ENCODE results near the gene MYT1. TPM values are rescaled to one million over a fixed set of nuclear protein-coding genes. Genes with fewer than 3 reads are reported as not detected.
A peak's percentile ranks its signal among the peaks of the same experiment; 100 is the strongest.

Gene MYT1
- total and polyA plus RNA-seq, 2 of the 8 experiments (the other 6 are each of a cell fraction or from before 2014, with no cell fraction given), result 0.63 to 2.0 TPM

DNA sequence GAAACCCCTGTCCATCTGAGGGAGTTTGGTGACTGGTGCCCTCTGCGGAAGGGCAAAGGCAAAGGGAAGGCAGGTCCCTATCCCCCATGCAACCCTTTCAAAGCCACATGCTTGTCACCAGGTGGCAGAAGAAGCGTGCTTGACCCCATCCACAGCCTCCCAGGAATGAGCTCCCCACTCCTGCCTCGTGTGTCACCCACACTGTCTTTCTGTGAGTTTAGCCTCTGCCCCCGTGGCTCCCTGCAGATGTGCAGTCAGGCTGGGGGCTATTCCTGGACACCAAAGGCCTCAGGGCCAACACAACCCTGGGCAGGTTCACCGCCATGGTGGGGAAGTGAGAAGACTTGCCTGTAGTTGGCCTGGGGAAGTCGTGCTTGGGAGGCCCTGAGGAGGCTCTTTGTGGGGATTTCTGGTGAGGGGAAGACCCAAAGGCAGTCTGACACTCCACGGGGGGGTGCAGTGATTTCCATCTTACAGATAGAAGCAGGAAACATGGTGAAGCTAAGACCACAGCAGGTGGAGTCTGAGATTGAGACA, 74.7 kb downstream of the MYT1 start:
- Histone ChIP-seq H2AFZ (ENCODE audit: low read length) (no peak overlapping the region), H3K56ac (replicated peaks; ENCODE audit: insufficient read length, low read depth, low read length) (no peak overlapping the region), H3K23ac (ENCODE audit: insufficient read length) (no peak overlapping the region), H3K79me1 (ENCODE audit: low read depth, low read length) (no peaks in the 10 kb centered on the region), H2BK12ac (ENCODE audit: low read depth, low read length) (no peak overlapping the region), H4K8ac (ENCODE audit: extremely low read depth, insufficient read depth, low read length) (no peak overlapping the region), H3K4ac (replicated peaks; ENCODE audit: insufficient read length, low read depth, low read length) (no peak overlapping the region), H2BK20ac (ENCODE audit: low read length) (no peak overlapping the region), H4K5ac (ENCODE audit: insufficient read length, low read depth, low read length) (no peak overlapping the region), H2BK5ac (ENCODE audit: low read depth, low read length) (no peak overlapping the region), H3K4me2 (ENCODE audit: insufficient read depth in 1 of 2, low read depth in 2 of 2, low read length in 2 of 2) (no peak overlapping the region), H2BK120ac (replicated peaks; ENCODE audit: low read depth, low read length) (no peak overlapping the region), H3K27ac (ENCODE audit: low read depth, low read length) (no peak overlapping the region), H2AK5ac (ENCODE audit: low read depth, low read length) (no peak overlapping the region), H3K4me1 (replicated peaks in 1 of 4; ENCODE audit: control insufficient read depth in 3 of 4, insufficient read depth in 4 of 4, low read length in 3 of 4) (no peaks in the 10 kb centered on the region), H2BK15ac (ENCODE audit: low read length) (no peak overlapping the region), H3K4me3 (ENCODE audit: extremely low read depth in 1 of 4, insufficient read depth in 2 of 4, low read depth in 3 of 4, low read length in 4 of 4) (no peak overlapping the region), H3K36me3 (ENCODE audit: control insufficient read depth in 2 of 4, insufficient read depth in 4 of 4, low read length in 3 of 4) (no peaks in the 10 kb centered on the region), H4K20me1 (replicated peaks in 1 of 2; ENCODE audit: control insufficient read depth in 1 of 2, insufficient read depth in 2 of 2, low read length in 2 of 2) (no peaks in the 10 kb centered on the region), H3K9ac (replicated peaks in 1 of 4; ENCODE audit: extremely low read depth in 1 of 4, low read depth in 3 of 4, low read length in 3 of 4) (no peak overlapping the region), H3K18ac (ENCODE audit: extremely low read depth, low read length) (no peak overlapping the region), H4K91ac (replicated peaks; ENCODE audit: insufficient read length, low read length) (no peak overlapping the region), H3K23me2 (ENCODE audit: low read depth, low read length) (no peaks in the 10 kb centered on the region), H3K79me2 (ENCODE audit: control insufficient read depth in 1 of 2, insufficient read depth in 2 of 2, low read length in 2 of 2) (no peaks in the 10 kb centered on the region), H3K14ac (ENCODE audit: insufficient read length) (no peak overlapping the region), H3K9me3 (ENCODE audit: insufficient read depth in 2 of 2, low read depth in 1 of 2, low read length in 1 of 2) (peaks cover 3 to 30% of the 10 kb centered on the region in 2 experiments; a peak in 2 of 4 replicates), H3K27me3 (replicated peaks in 1 of 4; ENCODE audit: control insufficient read depth in 3 of 4, extremely low read depth in 1 of 4, insufficient read depth in 3 of 4, low read length in 3 of 4) (no peaks in the 10 kb centered on the region; a peak in 2 of 7 replicates)
- DNase-seq (ENCODE audit: low read depth in 1 of 2, low spot score in 2 of 2) (no peak), FAIRE-seq (no peak)
- 81% methylated on average over 7 of the region's 7 CpGs; no CpG with 5 or more reads in 1 of the 2 experiments for WGBS, 2 experiments (ENCODE audit: extremely low coverage in 1 of 2, insufficient coverage in 1 of 2, insufficient read length in 1 of 2, insufficient replicate concordance in 2 of 2, low coverage in 1 of 2, low lambda C conversion rate in 2 of 2, missing lambda C conversion rate in 1 of 2)
- TF ChIP-seq GTF2F1 (IDR thresholded peaks at IDR 0.05; ENCODE audit: borderline replicate concordance, low read depth, low read length) (no peak), RAD21 (IDR thresholded peaks at IDR 0.05 in 1 of 2, conservative IDR thresholded peaks at IDR 0.05 in 1 of 2; ENCODE audit: low read depth in 2 of 2, low read length in 2 of 2) (peak in 1 of 2 experiments; percentile 2; a peak in 1 of 4 replicates), KDM1A (IDR thresholded peaks at IDR 0.05; ENCODE audit: borderline replicate concordance, low read length) (no peak), FOSL1 (IDR thresholded peaks at IDR 0.05; ENCODE audit: insufficient read depth, low read depth, low read length) (no peak), TAF7 (optimal IDR thresholded peaks at IDR 0.05; ENCODE audit: borderline replicate concordance, low read depth, low read length) (no peak)
- POLR2A ChIA-PET (ENCODE audit: partially characterized antibody), result no interaction called here
- CTCF ChIA-PET (ENCODE audit: partially characterized antibody), result interaction anchor here (1.4 kb wide), 1 partner anchor 17 kb away, joined by 5 read pairs; the partner anchor contains the start of gene PCMTD2

Measured in H1 (cell line).